Putamen (tissue), 1 donor: ENCODE data around the gene CNKSR3.

Experiments used
- DNase-seq: peaks from one replicate; pipeline ENCODE4 v3.0.0-alpha.2; 2016; ENCODE audit warnings: low spot score

Gene CNKSR3

DNA sequence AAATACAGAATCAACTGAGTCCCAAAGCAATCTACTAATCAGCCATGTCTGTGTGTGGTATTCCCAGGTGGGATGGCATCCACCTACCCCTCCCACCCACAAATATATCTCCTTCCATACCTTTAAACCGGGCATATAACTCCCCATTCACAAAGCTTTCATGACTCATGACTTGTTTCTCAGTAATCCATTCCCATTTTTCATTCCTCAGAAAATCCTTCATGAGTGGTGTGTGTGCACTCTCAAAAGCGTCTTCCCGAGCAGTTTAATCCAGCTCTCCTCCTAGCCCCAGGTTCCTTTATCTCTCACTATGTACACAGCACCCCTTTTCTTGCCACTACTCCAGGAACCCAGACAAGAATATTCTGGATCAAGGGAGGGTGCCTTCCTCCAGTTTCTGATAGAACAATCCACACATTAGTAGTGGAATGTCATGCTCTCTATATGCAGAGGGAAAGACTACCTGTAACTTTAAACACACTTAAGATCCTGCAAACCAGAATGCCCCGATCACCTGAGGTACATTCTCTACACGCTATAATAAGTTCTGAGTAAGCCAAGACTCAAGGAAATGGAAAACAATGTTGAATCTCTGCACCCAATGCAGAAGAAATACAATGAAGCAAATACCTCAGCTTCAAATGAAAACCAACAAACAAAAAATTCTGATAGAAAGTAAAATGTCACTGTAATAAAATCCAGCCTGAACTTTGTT, 98.2 kb downstream of the CNKSR3 start:
- no peak for DNase-seq

DNA sequence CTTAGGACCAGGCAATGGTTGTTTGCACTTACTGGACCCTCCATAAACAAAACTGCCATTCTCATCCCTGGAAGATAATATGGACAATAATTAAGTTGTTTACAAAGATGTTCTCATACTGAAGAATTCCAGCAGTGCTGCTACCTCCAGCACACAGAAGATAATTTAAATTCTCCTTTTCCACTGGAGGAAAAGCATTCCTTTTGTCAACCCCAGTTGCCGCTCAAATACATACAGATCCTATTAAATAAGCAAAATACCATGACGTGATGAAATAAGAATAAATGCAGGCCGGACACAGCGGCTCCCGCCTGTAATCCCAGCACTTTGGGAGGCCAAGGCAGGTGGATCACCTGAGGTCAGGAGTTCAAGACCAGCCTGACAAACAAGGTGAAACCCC, 99.4 kb downstream of the CNKSR3 start:
- no peak for DNase-seq

DNA sequence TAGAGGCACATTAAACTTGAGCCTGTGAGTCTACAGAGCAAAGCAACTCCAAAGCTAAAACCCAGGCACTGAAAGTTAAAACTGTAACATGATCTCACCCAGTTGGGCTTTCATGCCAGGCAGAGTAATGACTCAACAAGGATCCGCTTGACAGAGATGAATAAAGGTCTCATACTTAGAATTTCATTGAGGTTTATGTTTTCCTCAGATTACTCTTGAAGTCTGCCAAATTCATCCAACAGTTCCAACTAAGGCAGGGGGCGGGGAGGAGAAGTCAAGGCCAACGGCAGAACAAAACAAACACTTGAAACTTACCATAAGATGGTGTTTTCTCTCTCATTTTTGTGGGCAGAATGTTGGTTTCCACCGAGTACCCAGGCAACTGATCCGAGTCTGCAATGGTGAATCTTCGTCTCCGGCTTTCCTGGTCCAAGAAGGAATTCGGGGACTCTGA, 99.8 kb downstream of the CNKSR3 start:
- peak; percentile 42 for DNase-seq

DNA sequence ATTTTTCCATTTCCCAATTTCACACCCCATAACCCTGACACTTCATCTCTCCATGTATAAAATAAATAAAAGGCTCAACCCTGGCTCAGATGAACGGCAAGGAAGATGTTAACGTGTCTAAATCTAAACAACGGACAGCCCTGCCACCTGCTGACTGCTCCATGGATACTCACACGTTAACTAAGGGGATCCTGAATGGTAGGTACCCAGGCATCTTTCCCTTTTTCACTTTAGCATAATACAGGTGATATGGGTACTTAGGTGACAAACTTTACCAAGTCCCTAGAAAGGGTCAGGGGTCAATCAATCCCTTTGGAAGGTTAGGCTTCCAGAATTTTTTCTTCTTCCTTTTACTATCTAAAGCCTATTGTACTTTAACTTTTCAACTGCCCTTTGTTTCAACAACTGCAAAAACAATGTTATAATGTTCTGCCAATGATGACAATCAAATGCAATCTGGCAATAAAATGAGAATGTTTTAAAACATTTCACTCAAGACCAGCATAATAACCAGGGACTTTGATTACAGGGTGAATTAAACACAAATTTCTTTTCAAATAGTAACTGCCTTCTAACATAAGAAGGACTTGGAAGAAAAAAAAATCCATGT, 101.5 kb downstream of the CNKSR3 start:
- DNase-seq = no peak

DNA sequence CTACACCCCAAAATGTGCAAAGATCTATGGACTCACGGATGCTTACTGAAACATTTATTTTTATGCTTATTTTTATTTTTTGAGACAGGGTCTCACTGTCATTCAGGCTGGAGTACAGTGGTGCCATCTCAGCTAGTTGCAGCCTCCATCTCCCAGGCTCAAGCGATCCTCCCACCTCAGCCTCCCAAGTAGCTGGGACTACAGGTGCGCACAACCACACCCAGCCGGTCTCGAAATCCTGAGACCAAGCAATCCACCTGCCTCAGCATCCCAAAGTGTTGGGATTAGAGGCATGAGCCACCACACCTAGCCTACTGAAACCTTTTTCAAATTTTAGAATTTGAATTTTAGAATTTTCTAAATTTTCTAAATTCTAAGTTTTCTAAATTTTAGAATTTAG, 103.0 kb downstream of the CNKSR3 start:
- DNase-seq = no peak

DNA sequence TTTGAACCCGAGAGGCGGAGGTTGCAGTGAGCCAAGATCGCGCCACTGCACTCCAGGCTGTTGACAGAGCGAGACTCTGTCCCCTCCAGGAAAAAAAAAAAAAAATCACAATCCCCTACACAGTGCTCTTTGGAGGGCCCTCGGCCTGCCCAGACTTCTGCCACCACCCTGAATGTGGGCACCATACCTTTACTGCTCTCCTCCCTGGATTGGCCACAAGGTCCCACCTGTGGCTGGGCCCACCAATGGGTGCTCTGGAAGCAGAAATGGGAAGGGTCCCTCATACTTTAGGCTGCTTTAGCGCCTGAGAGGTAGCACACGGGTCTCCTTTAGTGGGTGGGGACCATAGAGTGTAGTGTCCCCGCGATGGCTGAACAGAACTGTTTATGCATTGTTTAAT, 103.6 kb downstream of the CNKSR3 start:
- no peak for DNase-seq

DNA sequence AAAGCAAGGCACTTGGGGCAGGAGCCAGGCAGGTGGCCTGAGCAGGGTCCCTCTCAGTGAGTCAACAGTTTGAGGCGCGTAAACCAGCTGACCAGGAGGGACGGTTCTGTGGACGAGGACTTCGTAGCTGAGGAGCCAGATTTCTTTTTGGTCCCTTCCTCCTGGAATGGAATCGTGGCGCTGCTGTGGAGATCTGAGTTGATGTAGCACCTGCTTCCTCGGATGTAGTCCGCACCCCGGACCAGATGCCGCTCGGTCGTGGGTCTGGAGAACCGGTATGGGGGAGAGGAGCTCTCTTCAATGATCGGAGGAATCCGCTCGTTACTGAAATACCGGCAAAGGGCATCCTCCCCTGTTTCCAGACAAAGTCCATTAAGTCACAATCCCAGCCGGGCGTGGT, 104.2 kb downstream of the CNKSR3 start:
- no peak for DNase-seq

DNA sequence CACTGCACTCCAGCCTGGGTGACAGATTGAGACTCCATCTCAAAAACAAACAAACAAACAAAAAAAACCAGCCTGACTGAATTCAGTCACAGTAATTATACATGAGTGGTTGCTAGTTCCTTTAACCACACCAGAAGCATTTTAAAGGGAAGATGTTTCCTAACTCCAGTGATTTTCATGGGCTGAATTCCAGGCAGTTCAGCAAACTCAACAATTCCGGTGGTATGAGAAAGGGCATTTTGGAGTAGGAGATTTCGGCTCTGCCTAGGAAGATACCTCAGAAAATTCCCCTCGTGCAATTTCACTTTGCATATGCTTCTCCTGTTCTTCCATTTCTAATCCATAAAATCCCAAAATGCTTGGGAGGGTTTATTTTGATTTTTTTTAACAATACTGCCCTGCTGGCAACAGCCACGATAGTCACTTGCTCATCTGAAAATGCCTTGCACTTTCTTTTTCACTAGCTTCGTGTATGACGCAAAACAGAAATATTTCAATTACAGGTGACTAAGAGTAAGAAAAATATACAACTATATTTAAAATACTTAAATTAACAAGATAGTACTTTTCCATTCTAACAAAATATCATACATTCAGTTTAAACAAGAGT, 105.6 kb downstream of the CNKSR3 start:
- DNase-seq = no peak

DNA sequence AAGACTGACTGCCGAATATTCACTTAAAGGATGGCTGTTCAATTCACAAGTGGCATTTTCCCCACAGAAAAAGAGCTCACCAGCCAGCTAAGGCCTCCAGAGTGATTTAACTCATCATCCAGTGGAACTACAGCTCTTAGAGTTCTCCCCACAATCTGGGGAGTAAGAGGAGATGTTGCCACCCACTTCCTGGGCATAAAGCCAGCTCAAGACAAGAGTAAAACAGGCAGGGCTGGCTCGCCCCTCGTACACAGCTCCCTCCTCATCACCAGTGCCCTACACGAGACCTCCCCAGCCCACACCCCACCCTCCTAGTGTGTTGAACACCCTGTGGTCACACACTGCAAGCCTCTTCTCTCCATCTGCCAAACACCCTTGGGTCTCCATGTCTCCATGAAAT, 106.7 kb downstream of the CNKSR3 start:
- DNase-seq = no peak

DNA sequence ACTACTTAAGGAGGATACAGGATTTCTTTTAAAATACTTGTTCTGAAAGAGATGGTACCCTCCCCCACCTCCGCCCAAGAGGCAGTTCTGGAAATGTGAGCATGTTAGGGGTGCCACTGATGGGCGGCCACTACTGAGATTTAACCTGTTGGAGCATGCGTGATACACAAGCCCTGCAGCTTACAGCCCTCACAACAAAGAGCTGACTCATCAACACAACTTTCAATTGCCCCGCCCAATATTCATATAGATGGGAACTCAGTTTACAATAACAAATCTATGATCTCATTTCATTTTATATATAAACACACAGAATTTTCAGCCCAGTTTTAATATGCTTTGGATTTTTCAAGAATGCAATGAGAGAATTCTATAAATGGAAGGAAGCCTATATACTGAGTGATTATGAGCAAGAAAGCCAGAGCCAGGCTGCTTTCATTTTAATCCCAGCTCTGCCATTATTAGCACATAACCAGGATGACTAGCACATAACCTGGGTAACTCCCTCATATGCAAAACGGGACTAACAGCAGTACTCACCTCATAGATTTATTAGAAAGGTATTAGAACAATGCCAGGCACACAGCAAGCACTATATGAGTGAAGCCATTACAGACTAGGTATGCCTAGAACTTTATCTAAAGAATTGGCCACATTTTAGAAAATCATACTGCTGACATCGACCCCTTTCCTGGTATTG, 108.3 kb downstream of the CNKSR3 start:
- DNase-seq = no peak

DNA sequence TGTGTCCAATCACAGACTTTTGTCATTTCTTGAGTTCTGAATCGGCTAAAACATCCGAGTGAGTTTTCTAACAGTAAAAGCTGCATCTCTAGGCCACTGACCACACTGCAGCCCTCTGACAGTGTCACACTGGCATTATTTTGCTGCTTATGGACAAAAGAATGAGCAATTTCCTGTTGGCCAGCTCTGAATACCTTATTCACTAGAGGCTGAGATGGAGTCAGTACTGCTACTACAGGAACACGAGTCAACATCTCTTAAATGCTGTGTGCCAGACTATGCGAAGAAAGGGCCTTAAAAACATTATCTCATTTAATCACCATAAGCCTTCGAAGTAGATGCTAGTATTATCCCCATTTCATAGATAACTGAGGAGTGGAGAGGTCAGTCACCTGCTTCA, 111.4 kb downstream of the CNKSR3 start:
- DNase-seq = peak; percentile 54

DNA sequence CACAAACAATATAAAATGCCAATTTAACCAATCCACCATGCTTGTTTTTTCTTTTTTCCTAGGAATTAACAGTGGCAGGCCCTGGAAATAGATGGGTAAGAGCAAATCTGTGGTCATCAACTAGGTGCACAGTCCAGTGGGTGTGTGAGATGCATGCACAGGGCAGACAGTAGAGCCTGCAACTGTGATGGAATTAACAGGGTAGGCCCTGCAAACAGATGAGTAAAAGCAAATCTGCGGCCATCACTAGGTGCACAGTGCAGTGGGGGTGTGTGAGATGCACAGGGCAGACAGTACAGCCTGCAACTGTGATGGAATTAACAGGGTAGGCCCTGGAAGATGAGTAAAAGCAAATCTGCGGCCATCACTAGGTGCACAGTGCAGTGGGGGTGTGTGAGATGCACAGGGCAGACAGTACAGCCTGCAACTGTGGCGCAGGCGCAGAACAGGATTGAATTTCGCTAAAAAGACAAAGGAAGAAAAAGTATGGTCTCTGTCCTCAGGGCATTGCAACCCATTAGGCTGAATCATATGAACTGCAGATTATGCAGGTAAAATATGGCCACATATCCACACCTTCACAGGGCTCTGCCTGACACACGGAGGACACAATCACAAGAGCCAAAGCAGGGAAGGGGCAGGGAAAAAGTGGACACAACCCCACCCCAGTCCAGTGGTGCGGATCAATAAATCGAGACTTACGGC, 112.8 kb downstream of the CNKSR3 start:
- DNase-seq = no peak

DNA sequence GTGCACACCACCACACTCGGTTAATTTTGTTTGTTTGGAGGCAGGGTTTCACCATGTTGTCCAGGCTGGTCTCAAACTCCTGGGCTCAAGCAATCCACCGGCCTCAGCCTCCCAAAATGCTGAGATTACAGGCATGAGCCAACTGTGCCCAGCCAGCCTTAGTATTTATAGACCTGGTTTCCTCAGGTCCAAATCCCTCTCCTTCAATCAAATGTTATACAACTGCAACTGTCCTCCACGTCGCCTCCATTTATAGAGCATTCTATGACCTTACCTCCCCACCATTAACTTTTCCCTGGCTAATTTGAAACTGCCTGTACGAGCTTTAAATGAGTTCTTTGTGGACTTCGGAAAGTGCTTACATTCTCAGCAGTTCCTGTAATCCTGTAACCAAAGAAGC, 114.6 kb downstream of the CNKSR3 start:
- no peak for DNase-seq

DNA sequence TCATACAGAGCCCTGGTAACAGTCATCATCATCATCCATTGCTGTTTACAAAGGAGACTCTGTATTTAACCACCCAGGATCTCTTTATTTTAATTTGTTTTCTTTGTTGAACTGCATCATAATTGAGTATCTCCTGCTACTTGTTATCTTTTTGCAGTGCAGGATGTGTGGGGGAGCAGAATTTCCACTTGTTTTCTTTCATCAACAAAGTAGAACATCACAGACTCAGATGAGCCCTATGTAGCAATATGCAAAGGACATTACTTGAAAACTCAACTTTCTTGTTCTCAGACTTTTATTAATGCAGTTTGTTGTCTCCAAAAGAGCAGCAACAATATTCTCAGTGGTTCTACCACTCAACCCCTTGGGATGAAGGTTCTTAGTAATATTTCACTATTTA, 115.2 kb downstream of the CNKSR3 start:
- no peak for DNase-seq

DNA sequence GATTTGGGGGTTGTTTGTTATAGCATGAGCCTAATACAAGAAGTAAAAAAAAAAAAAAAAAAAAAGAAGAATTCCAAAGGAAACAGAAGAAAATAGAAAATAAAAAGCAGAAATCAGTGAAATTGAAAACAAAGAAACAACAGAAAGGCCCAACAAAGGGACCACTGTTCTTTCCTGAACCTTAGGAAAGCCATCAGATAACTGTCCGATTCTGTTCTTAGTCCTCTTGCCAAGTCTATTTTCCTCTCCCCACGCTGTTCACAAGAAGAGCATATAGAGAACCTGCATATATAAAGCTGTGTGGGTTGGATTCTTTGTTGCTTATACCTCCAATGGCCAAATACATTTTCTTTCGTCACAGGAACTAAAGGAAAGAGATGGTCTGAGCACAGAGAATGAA, 115.9 kb downstream of the CNKSR3 start:
- DNase-seq = no peak

DNA sequence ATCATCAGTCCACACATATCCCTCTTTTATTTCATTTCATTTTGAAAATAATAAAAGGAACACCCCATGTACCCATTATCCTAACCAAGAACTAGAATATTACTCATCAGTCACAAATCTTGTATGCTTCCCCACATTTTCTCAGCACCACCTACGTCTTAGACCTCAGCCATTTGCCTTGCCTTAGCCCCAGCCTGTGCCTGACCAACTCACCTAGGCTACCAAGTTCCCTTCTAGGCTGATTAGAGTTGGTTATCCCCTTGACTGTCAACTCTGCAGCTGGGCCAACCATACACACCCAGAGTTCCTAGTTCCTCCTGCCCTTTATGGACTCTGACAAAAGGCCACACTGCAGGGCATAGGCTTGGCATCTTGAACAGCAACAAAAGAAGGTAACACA, 120.5 kb downstream of the CNKSR3 start:
- DNase-seq = no peak

DNA sequence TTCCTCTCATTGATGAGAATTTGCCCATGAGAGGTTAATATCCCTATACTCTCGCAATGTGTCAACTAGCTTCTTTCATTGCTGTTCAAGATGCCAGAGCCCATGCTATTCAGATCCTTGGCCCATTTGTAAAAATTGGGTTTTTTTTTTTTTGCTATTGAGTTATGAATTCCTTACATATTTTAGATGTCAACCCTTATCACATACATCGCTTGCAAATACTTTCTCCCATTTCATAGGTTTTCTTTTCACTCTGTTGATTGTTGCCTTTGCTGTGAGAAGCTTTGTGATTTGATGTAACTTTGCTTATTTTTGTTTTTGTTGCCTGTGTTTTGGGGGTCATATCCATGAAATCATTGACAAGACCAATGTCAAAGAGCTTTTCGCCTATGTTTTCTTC, 121.7 kb downstream of the CNKSR3 start:
- no peak for DNase-seq

DNA sequence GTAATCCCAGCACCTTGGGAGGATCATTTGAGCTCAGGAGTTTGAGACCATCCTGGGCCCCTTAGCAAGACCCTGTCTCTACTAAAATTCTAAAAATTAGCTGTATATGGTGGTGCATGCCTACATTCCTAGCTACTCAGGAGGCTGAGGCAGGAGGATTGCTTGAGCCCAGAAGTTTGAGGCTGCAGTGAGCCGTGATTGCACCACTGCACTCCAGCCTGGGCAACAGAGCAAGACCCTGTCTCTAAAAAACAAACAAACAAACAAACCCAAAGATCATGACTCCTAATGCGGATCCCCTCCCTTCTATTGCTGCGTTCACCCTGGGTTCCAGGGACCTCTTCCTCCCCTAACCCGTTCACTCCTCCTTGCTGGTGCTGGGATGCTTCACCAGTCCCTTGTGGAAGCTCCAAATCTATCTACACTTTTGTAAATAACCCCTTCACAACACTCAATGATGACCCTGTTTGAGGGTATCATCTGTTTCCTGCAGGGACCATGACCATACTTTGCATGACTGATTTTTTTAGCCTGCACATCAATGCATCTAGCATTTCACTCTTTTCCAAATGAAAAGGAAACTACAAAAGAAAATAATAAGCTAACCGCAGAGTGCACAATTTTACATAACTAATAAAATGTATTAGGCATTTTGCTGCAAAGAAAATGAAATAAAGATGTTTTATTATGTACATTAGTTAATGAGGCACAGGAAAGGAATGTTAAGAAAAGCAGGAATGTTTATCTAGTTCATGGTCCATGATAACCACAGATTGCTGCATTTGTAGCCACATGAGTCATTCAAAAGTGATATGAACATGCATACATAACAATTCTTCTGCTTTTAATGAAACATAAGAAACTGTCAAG, 123.4 kb downstream of the CNKSR3 start:
- DNase-seq = no peak

DNA sequence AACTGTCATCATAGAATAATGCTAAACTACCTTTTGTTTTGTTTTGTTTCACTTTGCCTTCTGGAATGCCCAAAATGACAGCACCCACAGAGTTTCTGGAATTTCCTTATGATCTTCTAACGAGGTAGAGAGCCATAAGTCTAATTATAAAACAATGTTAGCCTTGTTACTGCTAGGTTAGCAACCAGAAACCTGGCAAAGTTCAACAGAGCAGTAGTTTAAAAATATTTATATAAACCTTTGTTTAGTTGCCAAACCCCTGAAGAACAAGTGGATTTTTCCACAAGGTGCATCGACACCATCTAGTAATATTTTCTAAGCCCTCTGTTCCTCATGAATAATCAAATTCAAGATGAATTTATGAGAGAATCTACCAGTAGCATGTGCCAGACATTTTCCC, 126.3 kb downstream of the CNKSR3 start:
- no peak for DNase-seq

DNA sequence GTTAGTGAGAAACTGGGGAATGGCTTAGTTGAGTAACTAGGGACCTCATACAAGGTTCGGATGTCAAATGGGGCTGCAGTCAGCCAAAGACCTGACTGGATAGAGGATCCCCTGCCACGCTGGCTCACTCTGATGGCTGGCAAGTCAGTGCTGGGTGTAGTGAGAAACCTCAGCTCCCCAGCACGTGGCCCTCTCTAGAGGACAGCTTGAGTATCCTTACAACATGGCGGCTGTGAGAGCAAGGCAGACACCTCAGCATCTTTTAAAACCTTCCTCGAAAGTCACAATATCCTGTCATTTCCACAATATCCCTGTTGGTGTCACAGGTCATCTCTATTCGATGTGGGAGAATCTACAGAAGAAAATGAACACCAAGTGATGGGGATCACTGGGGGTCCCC, 127.2 kb downstream of the CNKSR3 start:
- no peak for DNase-seq

DNA sequence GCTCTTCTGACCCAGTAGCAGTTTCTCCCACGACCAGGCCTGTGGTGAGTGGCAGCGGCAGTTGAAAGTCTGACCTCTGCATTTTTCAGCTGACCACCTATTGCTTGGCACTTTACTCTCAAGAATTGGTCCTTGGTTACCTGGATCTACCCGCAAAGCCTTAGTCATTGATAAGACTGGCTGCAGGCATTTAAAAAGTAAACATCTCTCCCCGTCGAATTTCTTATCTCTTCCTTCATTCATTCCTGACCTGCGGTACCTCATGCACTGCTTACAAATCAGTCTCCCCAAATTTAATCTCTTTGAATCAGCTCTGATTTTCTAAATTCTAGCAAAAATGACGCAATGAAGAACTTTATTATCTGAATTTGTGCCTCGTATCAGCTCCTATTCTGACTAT, 127.7 kb downstream of the CNKSR3 start:
- no peak for DNase-seq
